K562 (cell line): ENCODE measurements around the gene YKT6. TPM values are rescaled to one million over a fixed set of nuclear protein-coding genes. Genes with fewer than 3 reads are reported as not detected.
A peak's percentile ranks its signal among the peaks of the same experiment; 100 is the strongest.

ENCODE experiments used
- ETS1 ChIP-seq: conservative IDR thresholded peaks from 2 replicates; pipeline ENCODE4 v1.6.1; 2011; ENCODE audit warnings: low read depth, mild to moderate bottlenecking, low read length; ENCODE audit not compliant: control insufficient read depth
- MAZ ChIP-seq, 2 experiments: fragments of 450-650 bp in 1 of 2; sonication (generic) in 1 of 2; formaldehyde crosslinking; IDR thresholded peaks in 1 of 2; conservative IDR thresholded peaks in 1 of 2; 2 replicates each; pipeline versions ENCODE4 v1.4.0 to v1.5.0; 2020; ENCODE audit warnings: mild to moderate bottlenecking in 1 of 2, missing genetic modification reagents in 1 of 2
- MXI1 ChIP-seq: IDR thresholded peaks from 2 replicates; pipeline ENCODE4 v1.6.1; 2011; ENCODE audit warnings: low read depth, mild to moderate bottlenecking, improper control_type of control experiment, low read length
- PML ChIP-seq: IDR thresholded peaks from 2 replicates; pipeline ENCODE4 v1.6.1; 2012; ENCODE audit warnings: low read length, inconsistent platforms
- RUNX1 ChIP-seq: sonication (generic); IDR thresholded peaks from 2 replicates; pipeline ENCODE4 v1.6.1; 2016; ENCODE audit warnings: antibody characterized with exemption, low read depth
- SMAD2 ChIP-seq: fragments of 150-350 bp; IDR thresholded peaks from 2 replicates; pipeline ENCODE4 v1.6.1; 2014; ENCODE audit warnings: low read depth, mild to moderate bottlenecking, low read length
- SMAD4 ChIP-seq: fragments of 250-450 bp; sonication (Bioruptor Pico); conservative IDR thresholded peaks from 2 replicates; pipeline ENCODE4 v1.8.0; 2021; ENCODE audit warnings: inconsistent platforms, mild to moderate bottlenecking, moderate library complexity
- TGIF2 ChIP-seq: sonication (generic); formaldehyde crosslinking; IDR thresholded peaks from 2 replicates; pipeline ENCODE4 v1.8.1; 2022; ENCODE audit warnings: mild to moderate bottlenecking, missing genetic modification reagents, moderate library complexity
- ZNF780A ChIP-seq: fragments of 250-450 bp; sonication (Bioruptor Pico); IDR thresholded peaks from 2 replicates; pipeline ENCODE4 v1.5.0; 2021; ENCODE audit warnings: mild to moderate bottlenecking
- polyA plus RNA-seq, 8 experiments: library from polyadenylated mRNA; depleted of rRNA in 4 of 8; stranded (reverse) in 5 of 8; unstranded in 3 of 8; fragments of >200 nt; fragmentation: Nextera tagmentation in 2 of 8; fragmentation: Illumina TruSeq in 1 of 8; extraction: Ambion mirVana in 2 of 8; extraction: Trizol in 1 of 8; gene quantifications; 2 replicates each; pipeline versions ENCODE4 v1.2.1 to v1.2.3, GENCODE V29; 2011 to 2014; ENCODE audit warnings: inconsistent platforms in 1 of 8, missing spikeins in 1 of 8
- total RNA-seq, 7 experiments: library from RNA; depleted of rRNA in 6 of 7; stranded (reverse); fragments of >200 nt in 6 of 7; fragmentation: Illumina TruSeq in 2 of 7; extraction: Trizol in 2 of 7; gene quantifications; 2 replicates each; pipeline versions ENCODE4 v1.2.1 to v1.2.3, GENCODE V29; 2011 to 2021; ENCODE audit warnings: low replicate concordance in 1 of 7

YKT6 gene
- total and polyA plus RNA-seq, 9 of the 15 experiments (the other 6 are each of a cell fraction or from before 2014, with no cell fraction given), result 1.6 to 90.6 (median 75.1) TPM

GRCh38 chr7:44218418-44219201, 17.8 kb downstream of the YKT6 start (continued):
- peak in 1 of 2 experiments; percentile 71; a peak in 2 of 4 replicates for TF ChIP-seq MAZ (CRISPR knock-in tag; conservative IDR thresholded peaks at IDR 0.05 in 1 of 2, IDR thresholded peaks at IDR 0.05 in 1 of 2)
- TF ChIP-seq MXI1, result no peak
- TF ChIP-seq ETS1, result no peak
- TF ChIP-seq SMAD4, result no peak
- TF ChIP-seq PML, result no peak
- no peak for TF ChIP-seq RUNX1
- no peak for TF ChIP-seq ZNF780A (CRISPR knock-in tag)
- no peak for TF ChIP-seq SMAD2
- no peak for TF ChIP-seq TGIF2 (CRISPR knock-in tag)
- TF ChIP-seq, all 486 proteins: peak for 18
